GM18520 (cell line): Measurements from ENCODE around the gene FALEC.

Experiments used
- ATAC-seq: cut with Tn5 transposase; IDR thresholded peaks from one replicate; pipeline ENCODE4 v1.9.1; 2021; ENCODE audit not compliant: unreplicated experiment

FALEC gene

GRCh38 chr1:150544204-150544603 is 28.7 kb downstream of the FALEC start:
- ATAC-seq = no peak

DNA sequence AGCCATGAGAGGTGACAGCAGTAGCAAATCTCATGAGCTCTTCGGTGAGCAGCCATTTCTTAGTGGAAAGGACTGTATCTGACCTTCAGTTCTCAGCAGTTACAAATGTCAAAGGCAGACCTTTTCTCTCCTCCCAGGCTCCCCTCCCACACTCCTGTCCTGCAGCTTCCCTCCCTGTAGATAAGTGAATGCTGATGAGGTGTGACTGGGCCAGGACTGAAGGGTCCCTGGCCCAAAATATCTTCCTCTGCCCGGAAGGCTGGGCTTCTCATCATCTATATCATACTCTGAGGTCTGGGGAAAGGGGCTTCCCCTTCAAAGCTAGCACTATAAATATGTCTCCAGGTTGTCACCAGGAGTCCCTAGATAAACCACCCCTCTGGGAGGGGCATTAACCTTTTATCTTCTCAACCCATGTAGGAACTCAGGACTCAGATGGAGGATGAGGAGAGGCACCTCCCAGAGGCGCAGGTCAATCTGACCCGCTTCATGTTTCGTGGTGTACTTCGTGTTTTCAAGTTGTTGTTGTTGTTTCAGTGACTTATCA is 30.0 kb downstream of the FALEC start:
- ATAC-seq = no peak

DNA sequence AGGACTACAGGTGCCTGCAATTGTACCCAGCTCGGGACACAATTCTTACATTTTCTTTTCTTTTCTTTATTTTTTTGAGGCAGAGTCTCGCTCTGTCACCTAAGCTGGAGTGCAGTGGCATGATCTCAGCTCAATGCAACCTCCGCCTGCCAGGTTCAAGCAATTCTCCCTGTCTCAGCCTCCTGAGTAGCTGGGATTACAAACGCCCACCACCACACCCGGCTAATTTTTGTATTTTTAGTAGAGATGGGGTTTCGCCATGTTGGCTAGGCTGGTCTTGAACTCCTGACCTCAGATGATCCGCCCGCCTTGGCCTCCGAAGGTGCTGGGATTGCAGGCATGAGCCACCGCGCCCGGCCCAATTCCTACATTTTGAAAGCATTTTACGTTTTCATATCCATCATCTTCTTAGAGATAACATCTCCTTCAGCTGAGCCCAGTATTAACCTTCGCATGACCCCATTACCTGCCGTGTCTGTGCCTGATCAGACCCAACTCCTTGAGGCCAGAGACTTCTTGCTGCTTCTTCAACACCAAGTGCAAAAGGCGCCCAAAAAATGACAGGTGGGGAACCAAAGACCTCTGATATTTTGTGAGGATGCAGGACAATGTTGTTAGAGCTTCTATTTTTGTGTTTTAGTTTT is 30.9 kb downstream of the FALEC start:
- ATAC-seq = no peak

DNA sequence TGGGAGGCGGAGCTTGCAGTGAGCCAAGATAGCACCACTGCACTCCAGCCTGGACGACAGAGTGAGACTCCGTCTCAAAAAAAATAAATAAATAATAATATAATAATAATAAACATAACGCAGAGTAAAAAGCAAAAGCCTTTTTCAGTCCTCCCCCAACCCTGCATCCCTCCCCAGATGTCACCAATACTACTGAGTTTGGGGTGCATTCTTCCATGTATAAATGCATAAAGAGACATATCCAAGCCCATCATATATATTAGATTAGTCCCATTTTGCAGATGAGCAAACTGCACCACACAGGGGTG is 32.7 kb downstream of the FALEC start:
- ATAC-seq = no peak

- no peak for ATAC-seq
Observed at GRCh38 chr1:150548632-150549495, 33.3 kb downstream of the FALEC start, which contains the start of gene ADAMTSL4. Gene ADAMTSL4, plus strand, starts transcription at chr1:150549408. Its CDS starts 2,881 bp downstream, at chr1:150552289.

DNA sequence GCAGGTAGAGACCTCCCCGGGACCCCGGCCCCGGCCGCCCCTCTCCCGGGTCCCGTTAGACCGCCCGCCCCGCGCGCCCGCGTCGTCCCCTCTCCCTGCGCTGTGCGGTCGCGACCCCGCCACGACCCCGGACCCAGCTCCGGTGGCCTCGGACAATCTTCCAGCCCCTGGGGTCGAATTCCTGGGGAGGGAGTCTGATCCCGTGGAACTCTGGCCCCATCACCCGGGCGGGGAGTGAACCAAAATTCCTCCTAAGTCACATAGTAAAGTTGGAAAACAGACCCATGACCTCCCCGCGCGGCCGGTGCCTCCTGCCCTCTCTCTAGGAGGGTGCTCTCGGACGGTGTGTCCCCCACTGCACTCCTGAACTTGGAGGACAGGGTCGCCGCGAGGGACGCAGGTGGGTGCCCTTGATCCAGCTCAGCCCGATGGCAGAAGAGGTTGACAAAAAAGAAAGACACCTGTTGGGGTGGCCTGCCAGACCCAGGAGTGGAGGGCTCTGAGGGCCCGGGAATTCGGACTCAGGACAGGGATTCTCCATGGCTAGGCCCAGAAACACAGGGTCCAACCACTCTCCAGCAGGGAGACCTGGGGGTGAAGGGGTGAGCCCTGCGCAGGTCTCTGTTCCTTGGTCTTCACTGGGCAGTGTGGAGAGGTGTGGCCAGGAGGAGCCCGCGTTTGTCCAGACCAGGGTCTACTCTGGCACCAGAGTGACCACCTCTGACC is 34.1 kb downstream of the FALEC start:
- no peak for ATAC-seq

GRCh38 chr1:150550222-150551050 is 34.9 kb downstream of the FALEC start:
- no peak for ATAC-seq

DNA sequence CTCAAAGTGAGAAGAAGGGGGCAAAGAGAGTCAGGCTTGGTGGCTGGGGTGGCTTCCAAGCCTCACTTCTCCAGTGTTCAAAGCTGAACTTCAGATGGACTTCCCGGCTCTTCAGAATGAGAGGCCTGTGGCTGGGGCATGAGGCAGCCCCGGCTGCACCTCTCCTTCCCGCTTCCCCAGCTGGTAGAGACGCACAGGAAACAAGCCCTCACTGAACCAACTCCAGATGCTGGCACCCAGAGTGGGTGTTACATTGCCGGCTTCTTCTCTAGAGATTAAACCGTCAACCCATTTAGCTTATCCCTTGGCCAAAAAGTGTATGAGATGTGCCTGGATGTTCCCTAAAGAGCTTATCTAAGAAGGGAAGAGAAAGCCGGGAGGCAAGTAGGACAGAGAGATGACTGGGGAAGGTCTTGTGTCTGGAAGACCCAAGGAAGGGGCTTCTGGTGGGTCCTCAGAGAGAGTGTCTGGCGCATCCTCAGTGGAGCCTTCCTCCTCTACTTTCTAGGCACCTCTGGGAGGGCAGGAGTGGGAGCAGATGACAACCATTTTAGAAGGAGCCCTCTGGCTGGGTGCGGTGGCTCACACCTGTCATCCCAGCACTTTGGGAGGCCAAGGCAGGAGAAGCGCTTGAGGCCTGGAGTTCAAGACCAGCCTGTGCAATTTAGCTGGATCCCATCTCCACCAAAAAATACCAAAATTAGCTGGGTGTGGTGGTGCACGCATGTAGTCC is 35.7 kb downstream of the FALEC start:
- ATAC-seq = no peak

DNA sequence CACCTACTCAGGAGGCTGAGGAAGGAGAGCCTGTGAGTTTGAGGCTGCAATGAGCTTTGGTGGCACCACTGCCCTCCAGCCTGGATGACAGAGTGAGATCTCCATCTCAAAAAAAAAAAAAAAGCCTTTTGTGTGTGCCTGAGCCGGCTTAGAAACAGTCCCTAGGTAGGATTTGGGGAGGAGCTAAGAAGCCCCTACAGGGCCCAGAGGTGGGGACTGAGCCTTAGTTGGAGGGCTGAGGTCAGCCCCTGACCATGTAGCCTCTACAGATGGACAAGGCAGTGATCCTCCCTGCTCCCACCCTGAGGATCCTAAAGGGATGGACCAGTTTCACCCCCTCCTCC is 36.2 kb downstream of the FALEC start:
- no peak for ATAC-seq

DNA sequence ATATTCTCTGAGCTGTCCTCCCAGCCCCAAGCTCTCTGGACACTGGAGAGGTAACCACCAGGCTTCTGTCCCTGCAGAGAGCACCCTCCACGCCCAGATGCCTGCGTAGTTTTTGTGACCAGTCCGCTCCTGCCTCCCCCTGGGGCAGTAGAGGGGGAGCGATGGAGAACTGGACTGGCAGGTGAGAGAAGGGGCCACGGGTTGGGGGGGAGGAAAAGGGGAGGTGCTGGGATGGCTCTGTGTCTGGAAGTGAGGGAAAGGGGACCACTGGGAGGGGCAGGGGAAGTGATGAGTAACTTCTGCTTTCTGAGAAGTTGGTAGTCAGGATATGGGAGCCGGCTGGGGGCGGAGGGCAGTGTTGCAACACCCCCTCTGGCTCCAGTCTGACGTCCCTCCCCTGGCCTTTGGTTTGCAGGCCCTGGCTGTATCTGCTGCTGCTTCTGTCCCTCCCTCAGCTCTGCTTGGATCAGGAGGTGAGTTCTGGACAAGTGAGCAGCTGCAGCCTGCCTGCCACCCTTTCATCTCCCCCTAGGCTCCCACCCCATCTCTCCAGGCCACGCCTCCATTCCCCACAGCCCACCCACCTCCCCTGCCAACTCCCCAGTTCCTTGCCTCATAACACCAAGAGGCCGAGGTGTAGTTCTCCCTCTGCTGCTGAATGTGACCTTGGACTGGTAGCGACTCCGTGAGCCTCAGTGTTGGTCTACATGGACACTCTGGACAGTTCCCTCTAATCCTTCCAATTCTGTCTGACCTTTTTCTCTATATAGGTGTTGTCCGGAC is 36.8 kb downstream of the FALEC start:
- no peak for ATAC-seq

- no peak for ATAC-seq
Observed at GRCh38 chr1:150552911-150553289, 37.3 kb downstream of the FALEC start.

DNA sequence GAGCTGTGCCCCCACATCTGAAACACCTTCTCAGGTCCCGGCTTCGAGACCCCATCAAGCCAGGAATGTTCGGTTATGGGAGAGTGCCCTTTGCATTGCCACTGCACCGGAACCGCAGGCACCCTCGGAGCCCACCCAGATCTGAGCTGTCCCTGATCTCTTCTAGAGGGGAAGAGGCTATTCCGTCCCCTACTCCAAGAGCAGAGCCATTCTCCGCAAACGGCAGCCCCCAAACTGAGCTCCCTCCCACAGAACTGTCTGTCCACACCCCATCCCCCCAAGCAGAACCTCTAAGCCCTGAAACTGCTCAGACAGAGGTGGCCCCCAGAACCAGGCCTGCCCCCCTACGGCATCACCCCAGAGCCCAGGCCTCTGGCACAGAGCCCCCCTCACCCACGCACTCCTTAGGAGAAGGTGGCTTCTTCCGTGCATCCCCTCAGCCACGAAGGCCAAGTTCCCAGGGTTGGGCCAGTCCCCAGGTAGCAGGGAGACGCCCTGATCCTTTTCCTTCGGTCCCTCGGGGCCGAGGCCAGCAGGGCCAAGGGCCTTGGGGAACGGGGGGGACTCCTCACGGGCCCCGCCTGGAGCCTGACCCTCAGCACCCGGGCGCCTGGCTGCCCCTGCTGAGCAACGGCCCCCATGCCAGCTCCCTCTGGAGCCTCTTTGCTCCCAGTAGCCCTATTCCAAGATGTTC is 38.0 kb downstream of the FALEC start:
- ATAC-seq = no peak

DNA sequence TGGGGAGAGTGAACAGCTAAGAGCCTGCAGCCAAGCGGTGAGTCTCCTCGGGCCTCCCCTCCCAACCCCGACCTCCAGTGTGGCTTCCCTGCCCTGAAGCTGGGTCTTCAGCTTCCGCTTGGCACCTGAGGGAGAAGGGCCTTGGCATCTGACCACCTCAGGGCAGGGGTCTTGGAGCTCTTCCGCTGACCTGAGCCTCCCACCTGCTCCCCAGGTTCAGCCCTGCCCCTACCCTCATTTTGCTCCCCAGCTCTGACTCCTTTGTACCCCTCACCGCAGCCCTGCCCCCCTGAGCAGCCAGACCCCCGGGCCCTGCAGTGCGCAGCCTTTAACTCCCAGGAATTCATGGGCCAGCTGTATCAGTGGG is 38.5 kb downstream of the FALEC start:
- no peak for ATAC-seq

DNA sequence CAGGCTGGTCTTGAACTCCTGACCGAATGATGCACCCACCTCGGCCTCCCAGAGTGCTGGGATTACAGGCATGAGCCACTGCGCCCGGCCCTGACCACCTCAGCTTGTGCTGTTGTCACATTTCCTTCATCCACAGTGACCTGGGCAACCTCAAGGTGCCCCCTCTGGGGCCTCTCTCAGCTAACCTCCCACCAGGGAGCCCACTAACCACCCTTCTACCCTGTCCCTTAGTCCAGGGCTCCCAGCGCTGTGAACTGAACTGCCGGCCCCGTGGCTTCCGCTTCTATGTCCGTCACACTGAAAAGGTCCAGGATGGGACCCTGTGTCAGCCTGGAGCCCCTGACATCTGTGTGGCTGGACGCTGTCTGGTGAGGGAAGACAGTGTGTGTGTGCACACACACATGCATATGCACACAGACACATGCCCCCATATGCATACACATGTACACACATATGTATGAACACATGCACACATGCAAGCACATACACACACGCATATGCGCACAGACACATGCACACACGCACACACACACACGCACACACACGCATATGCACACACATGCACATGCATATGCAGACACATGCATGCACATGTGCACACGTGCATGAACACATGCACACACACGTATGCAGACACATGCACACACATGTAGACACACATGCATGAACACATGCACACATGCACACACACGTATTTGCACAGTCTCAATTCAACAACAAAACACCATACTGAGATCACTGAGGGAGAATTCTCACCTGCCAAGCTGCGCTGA is 39.8 kb downstream of the FALEC start:
- no peak for ATAC-seq

GRCh38 chr1:150555971-150556865 is 40.7 kb downstream of the FALEC start:
- ATAC-seq = no peak

- ATAC-seq = no peak
Observed at GRCh38 chr1:150557065-150557600, 41.6 kb downstream of the FALEC start.

DNA sequence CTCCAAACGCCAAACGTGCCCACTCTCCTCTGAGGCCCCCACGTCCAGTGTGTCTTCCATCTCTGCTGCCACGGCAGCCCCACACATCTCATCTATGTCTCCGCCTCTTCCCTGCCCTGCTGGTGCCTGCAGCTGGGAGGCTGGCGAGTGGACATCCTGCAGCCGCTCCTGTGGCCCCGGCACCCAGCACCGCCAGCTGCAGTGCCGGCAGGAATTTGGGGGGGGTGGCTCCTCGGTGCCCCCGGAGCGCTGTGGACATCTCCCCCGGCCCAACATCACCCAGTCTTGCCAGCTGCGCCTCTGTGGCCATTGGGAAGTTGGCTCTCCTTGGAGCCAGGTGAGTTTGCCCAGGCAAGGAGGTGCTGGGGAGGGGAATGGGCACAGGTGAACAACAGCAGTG is 42.3 kb downstream of the FALEC start:
- no peak for ATAC-seq
